Vagina (tissue), 2 donors: Measurements from ENCODE around the gene GLI3. TPM values are rescaled to one million over a fixed set of nuclear protein-coding genes. Genes with fewer than 3 reads are reported as not detected.
"Not testable (repeated sequence)": the region's sequence is repeated elsewhere in the genome, so short reads cannot be mapped to it uniquely, and the experiment has no call there.

ENCODE experiments used
- DNase-seq, 2 donors: peaks; one replicate each; pipeline ENCODE4 v3.0.0-alpha.2; 2017; ENCODE audit errors: extremely low spot score in 2 of 2
- H3K27ac ChIP-seq: fragments of 200-600 bp; sonication (generic); one replicate; pipeline ENCODE4 v1.5.1; 2019
- H3K27me3 ChIP-seq: fragments of 200-600 bp; sonication (generic); one replicate; pipeline ENCODE4 v1.5.1; 2019
- H3K36me3 ChIP-seq, 2 donors: fragments of 200-600 bp; sonication (generic); one replicate each; pipeline ENCODE4 v1.5.1; 2017 to 2019
- H3K4me1 ChIP-seq: fragments of 200-600 bp; sonication (generic); one replicate; pipeline ENCODE4 v1.5.1; 2019
- H3K4me3 ChIP-seq, 2 donors: fragments of 200-600 bp; sonication (generic); 1 replicate in 1 of 2; 2 replicates in 1 of 2; pipeline ENCODE4 v1.5.1; 2016 to 2019
- H3K9me3 ChIP-seq: fragments of 200-600 bp; sonication (generic); one replicate; pipeline ENCODE4 v1.5.1; 2019
- CTCF ChIP-seq, 3 experiments: fragments of 450-650 bp in 2 of 3; fragments of 200-600 bp in 1 of 3; sonication (generic) in 1 of 3; IDR thresholded peaks; one replicate each; pipeline ENCODE4 v1.5.1; 2017 to 2019; ENCODE audit warnings: antibody characterized with exemption in 3 of 3, mild to moderate bottlenecking in 2 of 3, moderate library complexity in 2 of 3
- POLR2A ChIP-seq, 2 donors: fragments of 450-650 bp; IDR thresholded peaks; one replicate each; pipeline ENCODE4 v1.6.1; 2017; ENCODE audit warnings: antibody characterized with exemption in 2 of 2, mild to moderate bottlenecking in 2 of 2, moderate library complexity in 2 of 2
- POLR2AphosphoS5 ChIP-seq, 2 donors: sonication (generic); formaldehyde crosslinking; IDR thresholded peaks; one replicate each; pipeline ENCODE4 v1.9.0; 2017; ENCODE audit warnings: antibody characterized with exemption in 2 of 2, mild to moderate bottlenecking in 2 of 2, low read depth in 1 of 2; ENCODE audit not compliant: insufficient read depth in 1 of 2
- intact Hi-C: fragments of 100-400 bp; cut with DNase I; formaldehyde crosslinking; loops from one replicate; pipeline ENCODE4 v1.15.1; 2023
- total RNA-seq: library from RNA; depleted of rRNA; stranded (reverse); fragments of >200 nt; gene quantifications from one replicate; pipeline ENCODE4 v1.2.3, GENCODE V29; 2016

The GLI3 gene
- total RNA-seq, 1 donor from 2014 or later = 24.6 TPM

GRCh38 chr7:42211938-42212337, 25.1 kb downstream of the GLI3 start:
- peaks cover 50% of the 10 kb centered on the region for H3K4me1 ChIP-seq
- intact Hi-C loops = no loop called here
- no peaks in the 10 kb centered on the region for H3K36me3 ChIP-seq
- DNase-seq = no peak
- H3K4me3 ChIP-seq = no peak overlapping the region
- TF ChIP-seq CTCF (IDR thresholded peaks at IDR 0.05) (no peak), POLR2AphosphoS5 (IDR thresholded peaks at IDR 0.05; ENCODE audit: insufficient read depth in 1 of 2, low read depth in 1 of 2) (no peak), POLR2A (IDR thresholded peaks at IDR 0.05) (no peak)
- no peaks in the 10 kb centered on the region for H3K27me3 ChIP-seq
- H3K9me3 ChIP-seq = no peaks in the 10 kb centered on the region
- H3K27ac ChIP-seq = no peak overlapping the region

DNA sequence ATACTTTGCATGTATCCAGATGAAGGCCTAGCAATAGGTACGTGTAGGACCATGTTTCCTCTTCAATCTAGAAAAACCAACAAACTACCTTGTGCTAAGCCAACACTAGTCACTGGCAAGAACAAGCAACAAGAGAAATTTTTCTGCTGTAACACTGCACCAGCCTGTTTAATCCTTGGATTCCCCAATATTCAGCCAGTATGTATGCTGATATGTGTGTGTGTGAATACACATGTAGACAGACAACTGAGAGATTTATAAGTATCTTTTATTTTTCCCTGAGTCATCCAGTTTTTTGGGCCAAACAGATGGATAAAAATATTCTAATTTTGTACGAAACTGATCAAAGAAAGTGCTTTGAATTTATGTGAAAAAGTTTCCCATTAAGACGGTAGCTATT, 26.2 kb downstream of the GLI3 start:
- H3K4me3 ChIP-seq = no peak overlapping the region
- H3K27me3 ChIP-seq = no peaks in the 10 kb centered on the region
- TF ChIP-seq POLR2A (IDR thresholded peaks at IDR 0.05) = no peak
- TF ChIP-seq POLR2AphosphoS5 (IDR thresholded peaks at IDR 0.05; ENCODE audit: insufficient read depth in 1 of 2, low read depth in 1 of 2) = no peak
- TF ChIP-seq CTCF (IDR thresholded peaks at IDR 0.05) = no peak
- intact Hi-C loops = no loop called here
- H3K36me3 ChIP-seq = no peaks in the 10 kb centered on the region
- no peak for DNase-seq
- H3K4me1 ChIP-seq = peaks cover 40% of the 10 kb centered on the region
- H3K27ac ChIP-seq = no peak overlapping the region
- no peaks in the 10 kb centered on the region for H3K9me3 ChIP-seq

GRCh38 chr7:42210333-42210732, 26.7 kb downstream of the GLI3 start:
- Histone ChIP-seq H3K9me3 (no peaks in the 10 kb centered on the region), H3K4me1 (peaks cover 40% of the 10 kb centered on the region), H3K27me3 (no peaks in the 10 kb centered on the region), H3K27ac (no peak overlapping the region), H3K36me3 (no peaks in the 10 kb centered on the region), H3K4me3 (no peak overlapping the region)
- no peak for DNase-seq
- intact Hi-C loops = no loop called here
- TF ChIP-seq POLR2AphosphoS5 (IDR thresholded peaks at IDR 0.05; ENCODE audit: insufficient read depth in 1 of 2, low read depth in 1 of 2) (no peak), CTCF (IDR thresholded peaks at IDR 0.05) (no peak), POLR2A (IDR thresholded peaks at IDR 0.05) (no peak)

GRCh38 chr7:42209085-42209484, 27.9 kb downstream of the GLI3 start:
- intact Hi-C loops, H3K36me3 ChIP-seq, H3K27me3 ChIP-seq, DNase-seq, H3K27ac ChIP-seq, H3K9me3 ChIP-seq, H3K4me3 ChIP-seq: not testable (repeated sequence)
- H3K4me1 ChIP-seq = peaks cover 40% of the 10 kb centered on the region

GRCh38 chr7:42208572-42208971, 28.4 kb downstream of the GLI3 start:
- H3K4me3 ChIP-seq = no peak overlapping the region
- H3K36me3 ChIP-seq = no peaks in the 10 kb centered on the region
- intact Hi-C loops = no loop called here
- TF ChIP-seq POLR2A (IDR thresholded peaks at IDR 0.05) (no peak), CTCF (IDR thresholded peaks at IDR 0.05) (no peak), POLR2AphosphoS5 (IDR thresholded peaks at IDR 0.05; ENCODE audit: insufficient read depth in 1 of 2, low read depth in 1 of 2) (no peak)
- DNase-seq = no peak
- H3K27ac ChIP-seq = no peak overlapping the region
- no peaks in the 10 kb centered on the region for H3K9me3 ChIP-seq
- H3K27me3 ChIP-seq = no peaks in the 10 kb centered on the region
- peaks cover 40% of the 10 kb centered on the region for H3K4me1 ChIP-seq

DNA sequence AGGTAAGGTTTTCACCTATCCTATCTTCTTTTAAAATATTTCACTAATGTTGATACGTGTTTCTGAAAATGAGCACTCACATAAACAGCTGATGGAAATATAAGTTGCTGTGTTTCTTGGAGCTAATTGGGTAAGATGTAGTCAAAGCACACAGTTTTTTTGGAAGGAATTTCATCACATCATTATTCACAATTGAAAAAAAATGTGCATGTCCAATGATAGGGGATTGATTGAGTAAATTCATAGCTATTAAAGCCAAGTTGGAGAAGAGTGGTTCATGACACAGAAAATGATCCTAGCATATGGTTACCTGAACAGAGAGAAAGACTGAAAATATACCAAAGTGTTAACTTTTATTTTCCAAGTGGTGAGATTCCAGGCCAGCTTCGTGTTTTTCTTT, 29.6 kb downstream of the GLI3 start:
- Histone ChIP-seq H3K4me3 (no peak overlapping the region), H3K4me1 (peaks cover 32% of the 10 kb centered on the region), H3K36me3 (no peaks in the 10 kb centered on the region), H3K9me3 (no peaks in the 10 kb centered on the region), H3K27ac (no peak overlapping the region), H3K27me3 (no peaks in the 10 kb centered on the region)
- intact Hi-C loops = no loop called here
- TF ChIP-seq CTCF (IDR thresholded peaks at IDR 0.05) (no peak), POLR2A (IDR thresholded peaks at IDR 0.05) (no peak), POLR2AphosphoS5 (IDR thresholded peaks at IDR 0.05; ENCODE audit: insufficient read depth in 1 of 2, low read depth in 1 of 2) (no peak)
- DNase-seq = no peak
